ENCODE data around the gene STXBP3. TPM values are rescaled to one million over a fixed set of nuclear protein-coding genes. Genes with fewer than 3 reads are reported as not detected.

The STXBP3 gene
- polyA plus RNA-seq, 1 donor from 2014 or later, result 29.6 TPM

- Histone ChIP-seq H3K4me2 (ENCODE audit: low read length) (no peak overlapping the region), H3K9ac (ENCODE audit: low read length) (no peak overlapping the region), H3K36me3 (ENCODE audit: insufficient read depth, low read length) (no peaks in the 10 kb centered on the region), H4K20me1 (ENCODE audit: insufficient read depth) (no peaks in the 10 kb centered on the region), H3K79me2 (replicated peaks; ENCODE audit: insufficient read depth, low read length) (no peaks in the 10 kb centered on the region), H2AFZ (ENCODE audit: low read depth, low read length) (no peak overlapping the region), H3K9me2 (ENCODE audit: insufficient read depth, low read length) (no peaks in the 10 kb centered on the region), H3K9me3 (ENCODE audit: low read length) (no peaks in the 10 kb centered on the region), H3F3A (ENCODE audit: insufficient read depth, low read length, poor library complexity, severe bottlenecking) (no peaks in the 10 kb centered on the region), H3K27ac (ENCODE audit: low read length) (no peak overlapping the region), H3K4me3 (ENCODE audit: low read length) (no peak overlapping the region), H3K27me3 (ENCODE audit: insufficient read depth, low read depth, low read length) (no peaks in the 10 kb centered on the region)
- TF ChIP-seq SMC3 (conservative IDR thresholded peaks at IDR 0.05; ENCODE audit: poor library complexity) (no peak), EZH2 (IDR thresholded peaks at IDR 0.05; ENCODE audit: borderline replicate concordance, insufficient read depth, low read length, poor library complexity, severe bottlenecking) (no peak), RAD21 (conservative IDR thresholded peaks at IDR 0.05) (no peak), MXI1 (conservative IDR thresholded peaks at IDR 0.05; ENCODE audit: poor library complexity, severe bottlenecking) (no peak), EP300 (conservative IDR thresholded peaks at IDR 0.05; ENCODE audit: poor library complexity, severe bottlenecking) (no peak), REST (IDR thresholded peaks at IDR 0.05; ENCODE audit: borderline replicate concordance) (no peak), POLR2AphosphoS5 (IDR thresholded peaks at IDR 0.05) (no peak), TAF1 (IDR thresholded peaks at IDR 0.05; ENCODE audit: low read depth) (no peak)
- TF ChIP-seq, protein P1, sequence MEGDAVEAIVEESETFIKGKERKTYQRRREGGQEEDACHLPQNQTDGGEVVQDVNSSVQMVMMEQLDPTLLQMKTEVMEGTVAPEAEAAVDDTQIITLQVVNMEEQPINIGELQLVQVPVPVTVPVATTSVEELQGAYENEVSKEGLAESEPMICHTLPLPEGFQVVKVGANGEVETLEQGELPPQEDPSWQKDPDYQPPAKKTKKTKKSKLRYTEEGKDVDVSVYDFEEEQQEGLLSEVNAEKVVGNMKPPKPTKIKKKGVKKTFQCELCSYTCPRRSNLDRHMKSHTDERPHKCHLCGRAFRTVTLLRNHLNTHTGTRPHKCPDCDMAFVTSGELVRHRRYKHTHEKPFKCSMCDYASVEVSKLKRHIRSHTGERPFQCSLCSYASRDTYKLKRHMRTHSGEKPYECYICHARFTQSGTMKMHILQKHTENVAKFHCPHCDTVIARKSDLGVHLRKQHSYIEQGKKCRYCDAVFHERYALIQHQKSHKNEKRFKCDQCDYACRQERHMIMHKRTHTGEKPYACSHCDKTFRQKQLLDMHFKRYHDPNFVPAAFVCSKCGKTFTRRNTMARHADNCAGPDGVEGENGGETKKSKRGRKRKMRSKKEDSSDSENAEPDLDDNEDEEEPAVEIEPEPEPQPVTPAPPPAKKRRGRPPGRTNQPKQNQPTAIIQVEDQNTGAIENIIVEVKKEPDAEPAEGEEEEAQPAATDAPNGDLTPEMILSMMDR (IDR thresholded peaks at IDR 0.05; ENCODE audit: poor library complexity, severe bottlenecking), result no peak
These were observed 104.5 kb downstream of the STXBP3 start for GRCh38 chr1:108850929-108851328.

DNA sequence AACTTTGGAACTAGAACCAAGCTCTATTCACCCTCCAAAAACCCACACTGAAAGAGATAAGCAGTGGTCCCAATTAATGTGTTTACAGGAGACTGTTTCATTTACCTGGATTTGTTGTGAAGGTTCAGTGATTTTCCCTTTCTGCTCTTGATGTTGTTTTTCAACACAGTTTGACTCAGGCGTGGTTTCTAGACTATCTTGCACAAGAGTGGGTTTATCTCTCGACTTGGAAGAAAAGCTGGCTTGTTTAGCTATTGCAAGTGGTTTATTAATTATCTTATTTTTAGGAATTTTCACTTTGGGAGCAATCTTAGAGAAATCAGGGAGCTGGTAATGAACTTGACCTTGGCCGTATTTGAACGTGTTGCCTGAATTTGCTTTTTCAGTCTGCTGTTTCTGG lies 105.1 kb downstream of the STXBP3 start:
- Histone ChIP-seq H3K9me2 (ENCODE audit: insufficient read depth, low read length) (no peaks in the 10 kb centered on the region), H3F3A (ENCODE audit: insufficient read depth, low read length, poor library complexity, severe bottlenecking) (no peaks in the 10 kb centered on the region), H3K4me2 (ENCODE audit: low read length) (no peak overlapping the region), H3K36me3 (ENCODE audit: insufficient read depth, low read length) (no peaks in the 10 kb centered on the region), H3K4me3 (ENCODE audit: low read length) (no peak overlapping the region), H3K79me2 (replicated peaks; ENCODE audit: insufficient read depth, low read length) (no peaks in the 10 kb centered on the region), H4K20me1 (ENCODE audit: insufficient read depth) (no peaks in the 10 kb centered on the region), H2AFZ (ENCODE audit: low read depth, low read length) (no peak overlapping the region), H3K27me3 (ENCODE audit: insufficient read depth, low read depth, low read length) (no peaks in the 10 kb centered on the region), H3K9me3 (ENCODE audit: low read length) (no peaks in the 10 kb centered on the region), H3K27ac (ENCODE audit: low read length) (no peak overlapping the region), H3K9ac (ENCODE audit: low read length) (no peak overlapping the region)
- TF ChIP-seq SMC3 (conservative IDR thresholded peaks at IDR 0.05; ENCODE audit: poor library complexity), result no peak
- no peak for TF ChIP-seq POLR2AphosphoS5 (IDR thresholded peaks at IDR 0.05)
- no peak for TF ChIP-seq TAF1 (IDR thresholded peaks at IDR 0.05; ENCODE audit: low read depth)
- TF ChIP-seq RAD21 (conservative IDR thresholded peaks at IDR 0.05), result no peak
- no peak for TF ChIP-seq REST (IDR thresholded peaks at IDR 0.05; ENCODE audit: borderline replicate concordance)
- TF ChIP-seq, protein P1 (IDR thresholded peaks at IDR 0.05; ENCODE audit: poor library complexity, severe bottlenecking), result no peak
- no peak for TF ChIP-seq EP300 (conservative IDR thresholded peaks at IDR 0.05; ENCODE audit: poor library complexity, severe bottlenecking)
- no peak for TF ChIP-seq MXI1 (conservative IDR thresholded peaks at IDR 0.05; ENCODE audit: poor library complexity, severe bottlenecking)

All from neural cell (in vitro differentiated cells).